Nephron progenitor cell (in vitro differentiated cells): ENCODE measurements around the gene CFD.
"Not testable (repeated sequence)": the region's sequence is repeated elsewhere in the genome, so short reads cannot be mapped to it uniquely, and the experiment has no call there.

Experiments used
- DNase-seq: peaks from one replicate; pipeline ENCODE4 v3.0.0; 2021
- H3K27ac Mint-ChIP-seq: 2 replicates; pipeline ENCODE4 v1.8.0; 2021; ENCODE audit warnings: mild to moderate bottlenecking, moderate library complexity, mixed read lengths
- H3K27me3 Mint-ChIP-seq: 2 replicates; pipeline ENCODE4 v1.8.0; 2021; ENCODE audit warnings: mild to moderate bottlenecking, low read depth, mixed read lengths; ENCODE audit not compliant: poor library complexity
- H3K36me3 Mint-ChIP-seq: 2 replicates; pipeline ENCODE4 v1.8.0; 2021; ENCODE audit warnings: low read depth, mixed read lengths
- H3K4me1 Mint-ChIP-seq: 2 replicates; pipeline ENCODE4 v1.8.0; 2021; ENCODE audit warnings: mixed read lengths
- H3K4me3 Mint-ChIP-seq: 2 replicates; pipeline ENCODE4 v1.8.0; 2021; ENCODE audit warnings: mild to moderate bottlenecking, moderate library complexity, mixed read lengths
- H3K9me3 Mint-ChIP-seq: 2 replicates; pipeline ENCODE4 v1.8.0; 2021; ENCODE audit warnings: mild to moderate bottlenecking, moderate library complexity, mixed read lengths
- TF ChIP-seq, protein P1 (sequence below): fragments of 200-600 bp; sonication (generic); IDR thresholded peaks from 2 replicates; pipeline ENCODE4 v1.5.0; 2021; ENCODE audit warnings: antibody characterized with exemption

Gene CFD

DNA sequence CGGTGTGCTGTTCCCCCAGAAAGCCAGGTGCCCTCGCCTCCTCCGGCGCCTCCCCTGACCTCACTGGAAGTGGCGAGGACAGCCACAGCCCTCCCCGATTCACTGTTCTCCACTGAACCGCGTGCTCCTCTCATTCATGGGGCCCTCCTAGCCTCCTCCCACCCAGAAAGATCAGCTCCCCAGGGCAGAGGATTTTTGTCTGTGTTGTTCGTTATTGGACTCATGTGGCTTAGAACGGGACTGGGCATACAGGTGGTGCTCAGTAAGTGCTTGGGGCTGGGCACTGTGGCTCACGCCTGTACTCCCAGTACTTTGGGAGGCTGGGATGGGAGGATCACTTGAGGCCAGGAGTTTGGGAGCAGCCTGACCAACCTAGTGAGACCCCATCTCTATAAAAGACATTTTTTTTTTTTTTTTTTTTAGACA lies 14.9 kb upstream of the CFD start:
- Mint-ChIP-seq H3K27ac (no peak overlapping the region), H3K36me3 (no peaks in the 10 kb centered on the region), H3K9me3 (no peaks in the 10 kb centered on the region), H3K4me3 (peak overlapping the region; percentile 54), H3K27me3 (peaks cover 47% of the 10 kb centered on the region), H3K4me1 (peaks cover 33% of the 10 kb centered on the region)
- TF ChIP-seq, protein P1, sequence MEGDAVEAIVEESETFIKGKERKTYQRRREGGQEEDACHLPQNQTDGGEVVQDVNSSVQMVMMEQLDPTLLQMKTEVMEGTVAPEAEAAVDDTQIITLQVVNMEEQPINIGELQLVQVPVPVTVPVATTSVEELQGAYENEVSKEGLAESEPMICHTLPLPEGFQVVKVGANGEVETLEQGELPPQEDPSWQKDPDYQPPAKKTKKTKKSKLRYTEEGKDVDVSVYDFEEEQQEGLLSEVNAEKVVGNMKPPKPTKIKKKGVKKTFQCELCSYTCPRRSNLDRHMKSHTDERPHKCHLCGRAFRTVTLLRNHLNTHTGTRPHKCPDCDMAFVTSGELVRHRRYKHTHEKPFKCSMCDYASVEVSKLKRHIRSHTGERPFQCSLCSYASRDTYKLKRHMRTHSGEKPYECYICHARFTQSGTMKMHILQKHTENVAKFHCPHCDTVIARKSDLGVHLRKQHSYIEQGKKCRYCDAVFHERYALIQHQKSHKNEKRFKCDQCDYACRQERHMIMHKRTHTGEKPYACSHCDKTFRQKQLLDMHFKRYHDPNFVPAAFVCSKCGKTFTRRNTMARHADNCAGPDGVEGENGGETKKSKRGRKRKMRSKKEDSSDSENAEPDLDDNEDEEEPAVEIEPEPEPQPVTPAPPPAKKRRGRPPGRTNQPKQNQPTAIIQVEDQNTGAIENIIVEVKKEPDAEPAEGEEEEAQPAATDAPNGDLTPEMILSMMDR = no peak
- no peak for DNase-seq

DNA sequence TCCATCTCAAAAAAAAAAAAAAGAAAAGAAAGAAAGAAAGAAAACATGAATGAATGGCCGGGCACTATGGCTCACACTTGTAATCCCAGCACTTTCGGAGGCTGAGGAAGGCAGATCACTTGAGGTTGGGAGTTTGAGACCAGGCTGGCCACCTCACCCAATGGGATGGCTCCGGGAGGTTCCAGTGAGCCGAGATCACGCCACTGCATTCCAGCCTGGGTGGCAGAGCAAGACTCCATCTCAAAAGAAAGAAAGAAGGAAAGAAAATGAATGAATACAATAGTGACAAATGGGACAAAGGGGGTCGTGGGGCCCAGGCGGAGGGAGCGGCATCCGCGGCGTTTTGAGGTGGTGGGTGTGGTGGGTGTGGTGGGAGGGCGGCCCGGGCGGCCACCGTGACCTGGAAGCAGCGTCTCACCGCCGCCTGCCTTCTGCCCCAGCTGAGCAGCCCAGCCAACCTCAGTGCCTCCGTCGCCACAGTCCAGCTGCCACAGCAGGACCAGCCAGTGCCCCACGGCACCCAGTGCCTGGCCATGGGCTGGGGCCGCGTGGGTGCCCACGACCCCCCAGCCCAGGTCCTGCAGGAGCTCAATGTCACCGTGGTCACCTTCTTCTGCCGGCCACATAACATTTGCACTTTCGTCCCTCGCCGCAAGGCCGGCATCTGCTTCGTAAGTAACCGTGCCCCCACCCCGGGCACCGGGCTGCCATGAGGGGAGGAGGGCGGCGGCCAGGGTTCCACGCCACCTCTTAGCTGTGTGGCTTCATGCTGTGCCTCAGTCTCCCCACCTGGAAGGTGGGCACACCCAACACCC lies 13.6 kb upstream of the CFD start:
- Mint-ChIP-seq H3K9me3 (no peaks in the 10 kb centered on the region), H3K27me3 (peaks cover 53% of the 10 kb centered on the region), H3K36me3 (no peaks in the 10 kb centered on the region), H3K27ac (no peak overlapping the region), H3K4me1 (peaks cover 33% of the 10 kb centered on the region), H3K4me3 (no peak overlapping the region)
- TF ChIP-seq, protein P1 = no peak
- DNase-seq = no peak

DNA sequence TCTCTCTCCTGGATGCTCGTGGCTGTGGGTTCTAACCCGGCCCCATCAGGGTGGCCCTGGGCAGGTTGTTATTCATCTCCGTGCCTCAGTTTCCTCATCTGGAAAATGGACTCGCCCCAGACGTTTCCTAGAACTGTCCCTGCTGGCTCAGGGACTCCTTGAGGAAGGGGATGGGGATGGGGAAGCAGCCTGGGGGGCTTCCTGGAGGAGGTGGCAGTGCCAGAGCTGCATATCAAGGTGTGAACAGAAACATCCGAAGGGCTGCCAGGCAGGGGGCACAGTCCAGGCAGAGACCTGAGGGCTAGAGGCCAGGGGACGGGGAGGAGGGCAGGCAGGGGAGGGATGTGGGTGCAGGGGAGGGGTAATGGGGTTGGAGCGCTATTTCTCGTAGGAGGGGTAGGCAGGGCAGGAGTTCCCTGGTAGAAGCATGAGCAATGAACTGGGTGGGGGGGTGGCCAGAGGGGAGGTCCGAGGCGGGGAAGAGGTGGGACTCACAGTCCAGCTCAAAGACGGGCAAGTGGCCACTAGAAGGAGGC lies 11.0 kb upstream of the CFD start:
- H3K4me1 Mint-ChIP-seq = peaks cover 27% of the 10 kb centered on the region
- no peaks in the 10 kb centered on the region for H3K9me3 Mint-ChIP-seq
- H3K27ac Mint-ChIP-seq = no peak overlapping the region
- TF ChIP-seq, protein P1 = no peak
- H3K27me3 Mint-ChIP-seq = peaks cover 32% of the 10 kb centered on the region
- no peak overlapping the region for H3K4me3 Mint-ChIP-seq
- no peaks in the 10 kb centered on the region for H3K36me3 Mint-ChIP-seq
- DNase-seq = no peak

DNA sequence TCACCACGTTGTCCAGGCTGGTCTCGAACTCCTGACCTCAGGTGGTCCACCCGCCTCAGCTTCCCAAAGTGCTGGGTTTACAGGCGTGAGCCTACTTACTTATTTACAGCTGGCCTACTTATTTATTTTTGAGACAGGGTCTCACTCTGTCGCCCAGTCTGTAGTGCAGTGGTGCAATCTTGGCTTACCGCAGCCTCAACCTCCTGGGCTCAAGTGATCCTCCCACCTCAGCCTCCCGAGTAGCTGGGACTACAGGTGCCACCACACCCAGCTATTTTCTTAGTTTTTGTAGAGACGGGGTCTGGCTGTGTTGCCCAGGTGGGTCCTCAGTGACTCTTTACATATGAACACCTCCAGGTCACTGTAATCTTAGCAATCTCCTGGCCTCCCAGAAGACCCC lies 10.3 kb upstream of the CFD start:
- H3K36me3 Mint-ChIP-seq, H3K9me3 Mint-ChIP-seq, DNase-seq, H3K27ac Mint-ChIP-seq, H3K4me3 Mint-ChIP-seq: not testable (repeated sequence)
- peaks cover 27% of the 10 kb centered on the region for H3K4me1 Mint-ChIP-seq
- peaks cover 30% of the 10 kb centered on the region for H3K27me3 Mint-ChIP-seq

DNA sequence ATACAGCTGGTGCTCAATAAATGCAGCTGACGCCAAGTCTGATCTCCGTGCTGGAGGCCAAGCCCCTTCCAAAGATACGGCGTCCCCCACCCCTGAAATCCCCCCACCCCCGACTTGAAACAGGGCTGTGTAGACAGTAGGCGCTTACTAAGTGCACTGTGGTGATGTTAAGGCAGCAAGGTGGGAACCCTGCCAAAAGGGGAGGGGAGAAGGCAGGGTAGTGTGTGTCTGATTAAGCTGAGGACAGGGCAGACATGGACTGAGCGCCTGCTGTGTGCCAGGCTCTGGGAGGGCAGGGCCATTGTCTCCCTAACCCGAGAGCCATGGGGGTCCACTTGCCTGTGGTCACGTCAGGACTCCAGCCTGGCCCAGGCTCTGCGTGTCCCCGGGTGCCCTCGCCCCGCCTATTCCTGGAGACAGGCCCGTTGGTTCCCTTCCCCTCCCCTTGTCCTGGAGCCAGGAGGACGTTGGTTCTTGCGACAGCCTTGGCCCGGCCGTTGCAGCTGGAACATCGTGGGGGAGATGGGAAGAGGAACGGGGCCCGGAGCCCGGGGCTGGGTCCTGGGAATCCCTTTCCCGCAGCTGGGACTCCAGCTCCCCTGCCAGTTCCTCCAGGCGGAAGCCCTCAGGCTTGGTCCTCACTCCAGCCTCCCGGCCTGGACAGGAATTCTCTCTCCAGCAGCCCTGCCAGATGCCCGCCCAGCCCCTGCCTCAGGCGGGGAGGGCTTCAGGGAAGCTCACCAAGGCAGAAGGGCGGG lies 9.1 kb upstream of the CFD start:
- Mint-ChIP-seq H3K4me1 (peaks cover 23% of the 10 kb centered on the region), H3K4me3 (no peak overlapping the region), H3K9me3 (no peaks in the 10 kb centered on the region), H3K36me3 (no peaks in the 10 kb centered on the region), H3K27ac (no peak overlapping the region), H3K27me3 (peaks cover 24% of the 10 kb centered on the region)
- no peak for DNase-seq
- TF ChIP-seq, protein P1 = no peak

DNA sequence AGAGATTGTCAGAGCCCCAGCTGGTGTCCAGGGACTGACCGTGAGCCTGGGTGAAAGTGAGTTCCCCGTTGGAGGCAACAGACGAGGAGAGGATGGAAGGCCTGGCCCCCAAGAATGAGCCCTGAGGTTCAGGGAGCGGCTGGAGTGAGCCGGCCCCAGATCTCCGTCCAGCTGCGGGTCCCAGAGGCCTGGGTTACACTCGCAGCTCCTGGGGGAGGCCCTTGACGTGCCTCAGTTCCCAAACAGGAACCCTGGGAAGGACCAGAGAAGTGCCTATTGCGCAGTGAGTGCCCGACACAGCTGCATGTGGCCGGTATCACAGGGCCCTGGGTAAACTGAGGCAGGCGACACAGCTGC lies 8.5 kb upstream of the CFD start:
- H3K36me3 Mint-ChIP-seq = no peaks in the 10 kb centered on the region
- no peak overlapping the region for H3K4me3 Mint-ChIP-seq
- DNase-seq = no peak
- TF ChIP-seq, protein P1 = no peak
- no peaks in the 10 kb centered on the region for H3K9me3 Mint-ChIP-seq
- H3K27me3 Mint-ChIP-seq = peaks cover 20% of the 10 kb centered on the region
- no peak overlapping the region for H3K27ac Mint-ChIP-seq
- peaks cover 18% of the 10 kb centered on the region for H3K4me1 Mint-ChIP-seq
